GM23248 (cell line): ENCODE data around the gene MIB2. TPM values are rescaled to one million over a fixed set of nuclear protein-coding genes. Genes with fewer than 3 reads are reported as not detected.

Experiments
- DNase-seq: peaks from one replicate; pipeline ENCODE4 v3.0.0-alpha.2; 2015
- H2AFZ ChIP-seq: fragments of 200-600 bp; sonication (generic); 2 replicates; pipeline ENCODE4 v1.6.1; 2016; ENCODE audit warnings: antibody characterized with exemption
- H3F3A ChIP-seq: fragments of 200-600 bp; sonication (generic); 2 replicates; pipeline ENCODE4 v1.6.1; 2016; ENCODE audit warnings: mild to moderate bottlenecking, antibody characterized with exemption, mixed run types; ENCODE audit not compliant: insufficient read depth
- H3K27ac ChIP-seq: fragments of 200-600 bp; sonication (generic); 2 replicates; pipeline ENCODE4 v1.5.1; 2016; ENCODE audit warnings: mild to moderate bottlenecking
- H3K27me3 ChIP-seq: fragments of 200-600 bp; sonication (generic); replicated peaks from 2 replicates; pipeline ENCODE4 v1.6.1; 2016; ENCODE audit warnings: mild to moderate bottlenecking; ENCODE audit not compliant: insufficient read depth
- H3K36me3 ChIP-seq: fragments of 200-600 bp; sonication (generic); 2 replicates; pipeline ENCODE4 v1.6.1; 2016; ENCODE audit warnings: low read depth, mild to moderate bottlenecking
- H3K4me1 ChIP-seq: fragments of 200-600 bp; sonication (generic); 2 replicates; pipeline ENCODE4 v1.6.1; 2016; ENCODE audit warnings: mild to moderate bottlenecking; ENCODE audit not compliant: insufficient read depth
- H3K4me2 ChIP-seq: fragments of 200-600 bp; sonication (generic); one replicate; pipeline ENCODE4 v1.6.1; 2016; ENCODE audit warnings: mild to moderate bottlenecking; ENCODE audit not compliant: unreplicated experiment
- H3K4me3 ChIP-seq: fragments of 200-600 bp; sonication (generic); 2 replicates; pipeline ENCODE4 v1.5.1; 2016; ENCODE audit warnings: mild to moderate bottlenecking
- H3K79me2 ChIP-seq: fragments of 200-600 bp; sonication (generic); 2 replicates; pipeline ENCODE4 v1.6.1; 2016; ENCODE audit warnings: mild to moderate bottlenecking; ENCODE audit not compliant: insufficient read depth
- H3K9ac ChIP-seq: fragments of 200-600 bp; sonication (generic); 2 replicates; pipeline ENCODE4 v1.6.1; 2016; ENCODE audit warnings: mild to moderate bottlenecking
- H3K9me2 ChIP-seq: fragments of 200-600 bp; sonication (generic); 2 replicates; pipeline ENCODE4 v1.6.1; 2016; ENCODE audit warnings: mixed run types, mild to moderate bottlenecking, moderate library complexity; ENCODE audit not compliant: insufficient read depth
- H3K9me3 ChIP-seq: fragments of 200-600 bp; sonication (generic); one replicate; pipeline ENCODE4 v1.6.1; 2017; ENCODE audit warnings: low read depth
- H4K20me1 ChIP-seq: fragments of 200-600 bp; sonication (generic); 2 replicates; pipeline ENCODE4 v1.6.0; 2016; ENCODE audit not compliant: insufficient read depth
- EZH2 ChIP-seq: fragments of 200-600 bp; sonication (generic); IDR thresholded peaks from 2 replicates; pipeline ENCODE4 v1.6.1; 2018; ENCODE audit warnings: antibody characterized with exemption, mild to moderate bottlenecking; ENCODE audit not compliant: insufficient read depth, poor library complexity, severe bottlenecking
- EZH2phosphoT487 ChIP-seq: fragments of 200-600 bp; sonication (generic); IDR thresholded peaks from 2 replicates; pipeline ENCODE4 v1.6.1; 2018; ENCODE audit warnings: antibody characterized with exemption, moderate library complexity, mild to moderate bottlenecking, low read depth; ENCODE audit not compliant: insufficient read depth
- WGBS, 2 experiments: methylation state at CpG; one replicate each; pipeline ENCODE4 v1.1.6; 2015 to 2017; ENCODE audit warnings: low lambda C conversion rate in 2 of 2, low coverage in 1 of 2; ENCODE audit errors: missing lambda C conversion rate in 2 of 2; 5-methylcytosine and 5-hydroxymethylcytosine counted together
- in situ Hi-C: fragments of 300-500 bp; cut with MboI; formaldehyde crosslinking; loops from 2 replicates; pipeline ENCODE4 v1.15.0; 2020
- polyA plus RNA-seq: library from polyadenylated mRNA; unstranded; fragments of >200 nt; fragmentation: Nextera tagmentation; extraction: Ambion mirVana; gene quantifications from 2 replicates; pipeline ENCODE4 v1.2.1, GENCODE V29; 2016
- total RNA-seq: library from RNA; depleted of rRNA; stranded (reverse); fragments of >200 nt; shearing (Covaris generic); gene quantifications from 2 replicates; pipeline ENCODE4 v1.2.3, GENCODE V29; 2014

The MIB2 gene
- total and polyA plus RNA-seq, 2 experiments from 2014 or later = 30.3 to 70.5 TPM

DNA sequence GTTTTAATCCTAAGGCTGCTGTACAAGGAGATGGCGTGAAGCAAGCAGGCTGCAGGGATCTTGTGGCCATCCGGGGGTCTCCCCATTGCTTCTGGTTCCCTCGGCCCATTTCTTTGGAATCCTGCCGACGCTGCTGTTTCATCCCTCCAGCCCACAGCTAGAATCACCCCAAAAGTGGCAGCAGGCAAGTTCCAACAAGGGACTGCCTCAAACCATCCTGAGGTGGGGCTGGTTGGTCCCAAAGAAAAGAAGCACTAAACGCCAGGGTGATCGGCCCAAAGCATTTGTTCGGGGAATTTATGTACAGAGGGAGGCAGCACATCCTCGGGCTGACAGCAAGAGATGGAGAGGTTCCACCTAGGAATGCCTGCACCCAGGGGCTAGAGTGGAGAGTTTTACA is 4.5 kb upstream of the MIB2 start:
- no peak overlapping the region for H3K4me3 ChIP-seq
- no peaks in the 10 kb centered on the region for H3K36me3 ChIP-seq
- H3K4me2 ChIP-seq = no peak overlapping the region
- H3K9me3 ChIP-seq = no peaks in the 10 kb centered on the region
- H3K9ac ChIP-seq = no peak overlapping the region
- H2AFZ ChIP-seq = 0 out of 2 replicates have a peak overlapping the region, but pooled peaks have one; percentile 42
- H4K20me1 ChIP-seq = no peaks in the 10 kb centered on the region
- DNase-seq = no peak
- peaks cover 17% of the 10 kb centered on the region for H3K79me2 ChIP-seq
- in situ Hi-C loops = no loop called here
- no peaks in the 10 kb centered on the region for H3K27me3 ChIP-seq
- peaks cover 21% of the 10 kb centered on the region for H3F3A ChIP-seq
- H3K9me2 ChIP-seq = no peaks in the 10 kb centered on the region
- 34 to 44% methylated on average over 9 of the region's 9 CpGs for whole genome bisulfite sequencing, 2 experiments
- peak overlapping the region; percentile 23; the same call in 1 of the 2 replicates for H3K27ac ChIP-seq
- H3K4me1 ChIP-seq = no peaks in the 10 kb centered on the region
- TF ChIP-seq EZH2phosphoT487 = no peak
- TF ChIP-seq EZH2 = no peak

DNA sequence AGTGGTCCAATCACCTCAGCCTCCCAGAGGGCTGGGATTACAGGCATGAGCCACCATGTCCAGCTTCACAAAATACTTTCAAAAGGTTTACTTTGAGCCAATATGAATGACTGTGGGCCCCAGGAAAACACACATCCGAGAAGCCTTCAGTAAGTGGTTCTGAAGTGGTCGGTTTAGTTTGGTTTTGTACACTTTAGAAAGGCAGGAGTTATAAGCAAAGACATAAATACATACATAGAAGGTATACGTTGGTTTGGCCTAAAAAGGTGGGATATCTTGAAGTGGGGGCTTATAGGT is 3.2 kb upstream of the MIB2 start:
- DNase-seq = no peak
- H4K20me1 ChIP-seq = no peaks in the 10 kb centered on the region
- in situ Hi-C loops = no loop called here
- no peak overlapping the region for H3K9ac ChIP-seq
- H3K27ac ChIP-seq = no peak overlapping the region
- H3K9me3 ChIP-seq = no peaks in the 10 kb centered on the region
- H3K4me2 ChIP-seq = no peak overlapping the region
- TF ChIP-seq EZH2phosphoT487 (no peak), EZH2 (no peak)
- H3K79me2 ChIP-seq = peaks cover 26% of the 10 kb centered on the region
- no peaks in the 10 kb centered on the region for H3K9me2 ChIP-seq
- H3K36me3 ChIP-seq = no peaks in the 10 kb centered on the region
- H3F3A ChIP-seq = peaks cover 21% of the 10 kb centered on the region
- peaks cover 3% of the 10 kb centered on the region; the same call in 1 of the 2 replicates for H3K4me1 ChIP-seq
- no peak overlapping the region for H3K4me3 ChIP-seq
- no peaks in the 10 kb centered on the region for H3K27me3 ChIP-seq
- H2AFZ ChIP-seq = no peak overlapping the region
- 77 to 84% methylated on average over 3 of the region's 3 CpGs for WGBS, 2 experiments

DNA sequence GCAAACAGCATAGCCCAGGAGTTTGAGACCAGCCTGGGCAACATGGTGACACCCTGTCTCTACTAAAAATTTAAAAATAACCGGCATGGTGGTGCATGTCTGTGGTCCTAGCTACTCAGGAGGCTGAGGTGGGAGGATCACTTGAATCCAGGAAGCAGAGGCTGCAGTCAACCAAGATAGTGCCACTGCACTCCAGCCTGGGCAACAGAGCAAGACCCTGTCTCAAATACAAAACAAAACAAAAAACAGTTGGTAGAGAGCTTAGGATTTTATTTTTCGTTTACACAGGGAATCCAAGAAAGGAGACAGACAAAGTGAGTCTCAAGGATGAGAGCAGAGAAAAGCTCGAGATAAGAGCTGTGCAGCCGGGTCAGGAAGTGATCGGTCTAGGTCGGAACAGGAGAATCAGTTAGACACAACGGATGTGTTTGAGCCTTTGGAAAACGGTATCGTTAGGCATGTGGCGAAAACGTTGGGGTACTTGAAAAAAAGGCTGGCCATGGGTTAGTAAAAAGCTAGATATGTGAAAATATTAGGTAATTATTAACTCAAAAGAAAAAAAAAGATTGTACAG is 1.7 kb upstream of the MIB2 start:
- Histone ChIP-seq H4K20me1 (no peaks in the 10 kb centered on the region), H3K4me1 (peaks cover 6% of the 10 kb centered on the region; the same call in 1 of the 2 replicates), H3K4me3 (peak overlapping the region; percentile 92), H3K79me2 (peaks cover 40% of the 10 kb centered on the region), H3F3A (peaks cover 21% of the 10 kb centered on the region), H3K4me2 (peak overlapping the region; percentile 94), H3K27ac (peak overlapping the region; percentile 99), H3K27me3 (no peaks in the 10 kb centered on the region), H3K36me3 (no peaks in the 10 kb centered on the region), H3K9me3 (no peaks in the 10 kb centered on the region), H3K9me2 (no peaks in the 10 kb centered on the region), H2AFZ (0 out of 2 replicates have a peak overlapping the region, but pooled peaks have one; percentile 53), H3K9ac (peak overlapping the region; percentile 99)
- no peak for DNase-seq
- 68 to 69% methylated on average over 11 of the region's 11 CpGs for WGBS, 2 experiments
- in situ Hi-C loops = no loop called here
- TF ChIP-seq EZH2phosphoT487 = no peak
- TF ChIP-seq EZH2 = no peak

DNA sequence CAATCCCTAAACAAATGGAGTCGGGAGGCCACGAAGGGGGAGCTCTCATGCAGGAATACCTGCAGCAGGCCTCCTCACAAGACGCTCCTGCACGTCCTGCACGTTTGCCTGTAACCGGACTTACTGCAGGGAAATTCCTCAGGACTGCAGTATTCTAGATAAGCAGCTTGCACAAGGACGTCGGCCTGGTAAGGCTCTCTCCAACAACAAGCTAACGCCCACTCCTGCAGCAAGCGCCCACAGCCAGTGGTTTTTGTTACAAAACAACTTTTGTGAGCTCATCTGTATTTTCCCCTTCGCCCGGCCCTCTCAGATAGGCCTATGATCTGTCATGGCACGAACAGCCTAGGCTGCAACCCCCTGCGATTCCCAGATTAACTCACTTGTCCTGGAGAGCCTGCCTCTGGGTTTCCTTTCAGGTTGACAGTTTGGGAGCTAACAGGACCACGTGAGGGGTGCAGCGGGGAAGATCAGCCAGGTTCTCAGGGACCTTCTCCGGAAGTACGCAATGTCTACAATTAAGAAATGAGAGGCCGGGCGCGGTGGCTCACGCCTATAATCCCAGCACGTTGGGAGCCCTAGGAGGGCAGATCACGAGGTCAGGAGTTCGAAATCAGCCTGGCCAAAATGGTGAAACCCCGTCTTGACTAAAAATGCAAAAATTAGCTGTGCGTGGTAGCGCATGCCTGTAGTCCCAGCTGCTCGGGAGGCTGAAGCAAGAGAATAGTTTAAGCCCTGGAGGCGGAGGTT is 921 bp upstream of the MIB2 start:
- H3K4me3 ChIP-seq = peak overlapping the region; percentile 92
- peak overlapping the region; percentile 99 for H3K27ac ChIP-seq
- peak; percentile 94 for DNase-seq
- H3F3A ChIP-seq = peaks cover 21% of the 10 kb centered on the region
- no peaks in the 10 kb centered on the region for H3K27me3 ChIP-seq
- peaks cover 40% of the 10 kb centered on the region for H3K79me2 ChIP-seq
- peak overlapping the region; percentile 94 for H3K4me2 ChIP-seq
- TF ChIP-seq EZH2 (no peak), EZH2phosphoT487 (no peak)
- WGBS, 2 experiments = 7 to 8% methylated on average over 30 of the region's 30 CpGs
- H2AFZ ChIP-seq = peak overlapping the region; percentile 53
- H3K4me1 ChIP-seq = peaks cover 6% of the 10 kb centered on the region; the same call in 1 of the 2 replicates
- H3K36me3 ChIP-seq = no peaks in the 10 kb centered on the region
- peak overlapping the region; percentile 99 for H3K9ac ChIP-seq
- no peaks in the 10 kb centered on the region for H3K9me3 ChIP-seq
- H3K9me2 ChIP-seq = no peaks in the 10 kb centered on the region
- in situ Hi-C loops = no loop called here
- H4K20me1 ChIP-seq = no peaks in the 10 kb centered on the region

DNA sequence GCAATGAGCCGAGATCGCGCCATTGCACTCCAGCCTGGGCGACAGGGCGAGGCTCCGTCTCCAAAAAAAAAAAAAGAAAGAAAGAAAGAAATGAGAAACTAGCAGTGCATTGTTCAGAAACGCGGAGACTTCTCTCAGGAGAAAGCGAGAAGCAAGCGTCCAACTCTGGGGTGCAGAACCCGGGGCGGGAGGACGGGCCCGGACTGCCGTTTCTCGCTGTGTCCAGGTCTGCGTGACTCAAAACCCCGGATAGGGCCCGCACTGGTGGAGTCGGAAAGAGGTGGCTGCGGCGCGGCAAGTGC is 395 bp upstream of the MIB2 start:
- DNase-seq = no peak
- WGBS, 2 experiments = 1% methylated on average over 21 to 23 of the region's 23 CpGs
- Histone ChIP-seq H2AFZ (peak overlapping the region; percentile 53), H3K27me3 (no peaks in the 10 kb centered on the region), H3K4me2 (peak overlapping the region; percentile 94), H3K27ac (peak overlapping the region; percentile 99), H3K4me1 (peaks cover 6% of the 10 kb centered on the region; the same call in 1 of the 2 replicates), H4K20me1 (no peaks in the 10 kb centered on the region), H3K79me2 (peaks cover 40% of the 10 kb centered on the region), H3F3A (peaks cover 21% of the 10 kb centered on the region), H3K9ac (peak overlapping the region; percentile 99), H3K9me3 (no peaks in the 10 kb centered on the region), H3K9me2 (no peaks in the 10 kb centered on the region), H3K4me3 (peak overlapping the region; percentile 92), H3K36me3 (no peaks in the 10 kb centered on the region)
- in situ Hi-C loops = no loop called here
- TF ChIP-seq EZH2phosphoT487 (no peak), EZH2 (no peak)
